ENCODE measurements around the gene CHD8. TPM values are rescaled to one million over a fixed set of nuclear protein-coding genes. Genes with fewer than 3 reads are reported as not detected.

CHD8 gene
- total RNA-seq, 1 experiment from 2014 or later = 57.4 TPM

DNA sequence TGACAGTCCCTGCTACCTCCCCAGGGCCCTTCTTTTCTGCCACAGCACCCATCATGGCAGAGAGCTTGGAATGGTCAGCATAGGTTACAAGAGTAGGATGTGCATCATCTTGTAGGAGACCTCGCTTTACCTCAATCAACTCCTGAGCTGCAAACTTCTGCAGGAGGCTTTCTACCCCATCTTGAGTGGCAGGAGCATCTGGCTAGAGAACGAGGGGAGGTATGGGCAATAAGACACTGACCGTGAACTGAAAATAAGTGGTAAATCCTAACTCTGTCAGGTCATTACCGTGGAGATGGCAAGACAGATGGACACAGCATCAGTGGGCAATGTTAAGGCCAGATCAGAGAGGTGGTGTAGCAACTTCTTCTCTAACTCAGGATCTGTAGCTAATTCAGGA, 47.5 kb upstream of the CHD8 start:
- Histone ChIP-seq H3K9me2 (replicated peaks; ENCODE audit: low read length) (no peaks in the 10 kb centered on the region), H2AFZ (ENCODE audit: low read length) (no peak overlapping the region), H3K79me2 (ENCODE audit: low read length) (peaks cover 37% of the 10 kb centered on the region), H4K20me1 (ENCODE audit: low read length) (no peaks in the 10 kb centered on the region), H3K4me3 (ENCODE audit: low read length) (no peak overlapping the region), H3F3A (ENCODE audit: low read length, unreplicated experiment) (no peaks in the 10 kb centered on the region), H3K9me3 (ENCODE audit: low read length) (no peaks in the 10 kb centered on the region), H3K27ac (ENCODE audit: low read length) (no peak overlapping the region), H3K4me1 (ENCODE audit: insufficient read depth, low read length) (no peaks in the 10 kb centered on the region), H3K27me3 (ENCODE audit: low read length) (no peaks in the 10 kb centered on the region), H3K9ac (ENCODE audit: low read length) (no peak overlapping the region), H3K4me2 (ENCODE audit: low read length) (no peak overlapping the region), H3K36me3 (ENCODE audit: low read depth, low read length) (peaks cover 50% of the 10 kb centered on the region)
- no TSS peak for BruUV-seq (replicated peaks)
- ChIA-PET CTCF (no interaction called here), POLR2A (ENCODE audit: unreplicated experiment) (interaction anchor here (0.5 kb wide), 1 partner anchor 9 kb away, joined by 5 read pairs; no protein-coding TSS in a partner anchor)
- ATAC-seq (no peak), DNase-seq (no peak)
- intact Hi-C loops (cut with micrococcal nuclease) = no loop called here
- TF ChIP-seq CTCF (conservative IDR thresholded peaks at IDR 0.05; ENCODE audit: low read depth, low read length) (no peak), EZH2phosphoT487 (IDR thresholded peaks at IDR 0.05; ENCODE audit: borderline replicate concordance, low read length) (no peak), EZH2 (IDR thresholded peaks at IDR 0.05; ENCODE audit: low read length, unreplicated experiment) (no peak)

- peaks cover 20% of the 10 kb centered on the region for H3K79me2 ChIP-seq (ENCODE audit: low read length)
- H4K20me1 ChIP-seq (ENCODE audit: low read length) = no peaks in the 10 kb centered on the region
- BruUV-seq (replicated peaks) = no TSS peak
- intact Hi-C loops (cut with micrococcal nuclease) = no loop called here
- no peaks in the 10 kb centered on the region for H3K9me2 ChIP-seq (replicated peaks; ENCODE audit: low read length)
- no peaks in the 10 kb centered on the region for H3K4me1 ChIP-seq (ENCODE audit: insufficient read depth, low read length)
- no peak overlapping the region for H3K9ac ChIP-seq (ENCODE audit: low read length)
- ChIA-PET CTCF (no interaction called here), POLR2A (ENCODE audit: unreplicated experiment) (no interaction called here)
- TF ChIP-seq EZH2 (IDR thresholded peaks at IDR 0.05; ENCODE audit: low read length, unreplicated experiment) (no peak), CTCF (conservative IDR thresholded peaks at IDR 0.05; ENCODE audit: low read depth, low read length) (no peak), EZH2phosphoT487 (IDR thresholded peaks at IDR 0.05; ENCODE audit: borderline replicate concordance, low read length) (no peak)
- peaks cover 60% of the 10 kb centered on the region for H3K36me3 ChIP-seq (ENCODE audit: low read depth, low read length)
- H2AFZ ChIP-seq (ENCODE audit: low read length) = no peak overlapping the region
- no peaks in the 10 kb centered on the region for H3K9me3 ChIP-seq (ENCODE audit: low read length)
- H3K4me2 ChIP-seq (ENCODE audit: low read length) = no peak overlapping the region
- ATAC-seq (no peak), DNase-seq (no peak)
- H3K4me3 ChIP-seq (ENCODE audit: low read length) = no peak overlapping the region
- no peak overlapping the region for H3K27ac ChIP-seq (ENCODE audit: low read length)
- H3F3A ChIP-seq (ENCODE audit: low read length, unreplicated experiment) = no peaks in the 10 kb centered on the region
- no peaks in the 10 kb centered on the region for H3K27me3 ChIP-seq (ENCODE audit: low read length)
Observed at GRCh38 chr14:21501568-21501967, 45.6 kb upstream of the CHD8 start.

All from PC-3 (cell line).